IPS-18c (cell line): Measurements from ENCODE around the gene ZDHHC3.
"Not testable (repeated sequence)": the region's sequence is repeated elsewhere in the genome, so short reads cannot be mapped to it uniquely, and the experiment has no call there.

Experiments
- H3K4me3 ChIP-seq: 2 replicates; pipeline ENCODE4 v1.7.0; 2013; ENCODE audit warnings: low read depth, mild to moderate bottlenecking, low read length, moderate library complexity; ENCODE audit not compliant: insufficient read depth
- H3K9me3 ChIP-seq: one replicate; pipeline ENCODE4 v1.6.1; 2013; ENCODE audit warnings: mild to moderate bottlenecking, low read length, moderate library complexity; ENCODE audit not compliant: control insufficient read depth, insufficient read depth

ZDHHC3 gene

DNA sequence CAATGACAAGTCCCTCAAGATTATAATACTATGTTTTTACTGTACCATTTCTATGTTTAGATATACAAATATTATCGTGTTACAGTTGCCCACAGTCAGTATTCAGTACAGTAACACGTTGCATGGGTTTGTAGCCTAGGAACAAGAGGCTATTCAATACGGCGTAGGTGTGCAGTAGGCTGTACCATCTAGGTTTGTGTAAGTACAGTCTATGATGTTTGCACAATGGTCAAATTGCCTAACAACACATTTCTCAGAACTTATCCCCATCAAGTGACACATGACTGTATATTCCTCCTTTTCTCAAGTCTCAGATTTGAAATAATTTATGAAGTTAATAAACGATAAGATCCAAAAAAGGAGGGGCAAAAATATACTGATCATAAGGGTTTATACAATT is 21.7 kb downstream of the ZDHHC3 start:
- no peaks in the 10 kb centered on the region for H3K9me3 ChIP-seq
- H3K4me3 ChIP-seq, result no peak overlapping the region

DNA sequence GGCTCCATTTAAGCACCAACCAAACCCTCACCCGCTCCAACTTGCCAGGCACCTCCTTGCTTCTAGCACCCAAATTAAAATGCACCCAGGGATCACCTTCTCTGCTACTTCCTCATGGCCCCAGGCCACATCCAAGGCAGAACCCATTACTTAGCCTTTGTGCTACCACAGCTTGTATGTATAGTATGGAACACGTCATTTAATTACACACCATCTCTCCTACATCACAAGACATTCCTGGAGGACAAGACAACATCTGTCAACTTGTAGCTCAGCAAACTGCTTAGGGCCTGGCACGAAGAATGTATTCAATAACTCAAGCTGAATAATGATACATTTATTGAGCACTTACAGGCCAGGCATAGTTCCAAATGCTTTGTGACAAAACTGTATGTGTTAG is 23.3 kb downstream of the ZDHHC3 start:
- Histone ChIP-seq H3K9me3 (no peaks in the 10 kb centered on the region), H3K4me3 (no peak overlapping the region)

DNA sequence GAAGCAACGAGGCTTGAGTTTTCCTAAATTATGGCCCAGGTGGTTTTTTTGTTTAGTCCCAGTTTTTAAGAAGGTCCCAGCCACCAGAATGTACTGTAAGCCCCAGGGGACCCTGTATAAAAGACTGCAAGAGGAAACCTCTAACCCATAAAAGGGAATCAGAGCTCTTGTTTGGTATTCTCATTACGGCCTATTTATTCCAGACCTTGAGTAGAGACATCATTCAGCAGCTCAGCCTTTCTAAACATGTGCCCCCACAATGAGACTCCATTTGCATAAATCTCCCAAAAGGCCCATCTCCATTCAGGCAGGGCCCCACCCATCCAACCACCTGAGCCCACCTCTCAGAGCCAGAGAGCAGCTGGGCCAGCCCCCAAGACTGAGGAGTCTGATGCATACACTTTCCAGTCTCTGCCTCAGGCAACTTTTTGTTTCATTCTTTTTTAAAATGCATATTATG is 25.7 kb downstream of the ZDHHC3 start:
- Histone ChIP-seq H3K4me3 (no peak overlapping the region), H3K9me3 (no peaks in the 10 kb centered on the region)

DNA sequence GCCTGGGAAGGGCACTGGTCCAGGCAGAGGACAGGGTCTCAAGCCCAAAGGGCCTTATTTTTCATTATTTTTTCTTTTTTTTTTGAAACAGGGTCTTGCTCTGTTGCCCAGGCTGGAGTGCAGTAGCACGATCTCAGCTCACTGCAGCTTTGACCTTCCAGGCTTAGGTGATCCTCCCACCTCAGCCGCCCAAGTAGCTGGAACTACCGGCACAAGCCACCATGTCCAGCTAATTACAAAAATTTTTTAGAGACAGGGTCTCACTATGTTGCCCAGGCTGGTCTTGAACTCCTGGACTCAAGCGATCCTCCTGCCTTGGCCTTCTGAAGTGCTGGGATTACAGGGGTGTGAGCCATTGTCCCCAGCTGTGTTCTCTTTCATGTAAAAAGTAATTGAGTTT is 26.2 kb downstream of the ZDHHC3 start:
- not testable (repeated sequence) for H3K4me3 ChIP-seq, H3K9me3 ChIP-seq

DNA sequence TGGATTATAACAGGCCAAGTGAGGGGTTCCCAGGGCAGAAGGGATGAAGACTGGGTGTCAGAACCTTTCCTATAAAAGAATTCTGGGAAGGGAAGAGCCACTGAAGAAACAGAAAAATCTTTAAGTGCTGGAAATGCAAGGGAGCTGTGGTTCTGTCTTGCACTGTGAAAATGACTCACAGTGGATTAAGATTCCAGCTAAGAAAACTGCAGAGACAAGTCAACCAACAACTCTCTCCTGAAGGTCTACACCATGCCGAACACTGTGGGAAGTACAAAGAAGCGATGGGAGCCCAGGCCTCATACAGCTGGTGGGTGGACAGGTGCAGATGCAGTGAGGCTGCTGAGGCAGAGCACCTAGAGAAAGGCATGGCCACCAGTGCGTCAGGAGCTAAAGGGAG is 27.7 kb downstream of the ZDHHC3 start:
- no peaks in the 10 kb centered on the region for H3K9me3 ChIP-seq
- no peak overlapping the region for H3K4me3 ChIP-seq

DNA sequence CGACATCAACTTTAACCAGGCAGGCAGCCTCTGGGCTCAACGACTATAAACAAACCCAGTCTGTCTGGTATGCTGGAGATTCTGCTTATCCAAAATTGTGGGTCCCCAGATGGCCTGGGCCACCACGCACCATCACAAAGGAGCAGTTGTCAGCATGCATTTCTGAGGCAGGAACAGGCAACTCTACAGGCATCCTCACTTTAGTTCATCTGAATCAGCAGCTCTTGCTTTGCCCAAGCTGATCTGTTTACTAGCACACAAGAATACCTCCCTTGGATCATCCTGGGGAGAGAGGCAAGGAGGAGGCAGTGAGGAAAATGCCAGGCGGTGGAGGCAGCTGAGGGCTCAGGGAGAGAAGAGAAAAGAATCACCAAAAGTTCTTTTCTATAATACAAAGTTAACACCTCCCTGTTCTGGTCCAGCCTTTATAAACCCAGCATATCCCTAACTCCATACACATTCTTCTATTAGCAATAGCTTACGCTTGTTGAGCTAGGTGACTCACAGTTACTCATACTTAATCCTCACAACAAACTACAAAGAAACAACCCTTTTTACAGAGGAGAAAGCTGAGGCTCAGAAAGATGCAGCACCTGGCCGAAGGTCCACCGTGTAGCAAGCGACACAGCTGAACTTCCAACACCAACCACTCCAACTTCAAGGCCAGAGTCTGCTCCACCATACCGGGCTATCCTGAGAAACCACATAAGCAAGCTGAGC is 33.6 kb downstream of the ZDHHC3 start:
- no peaks in the 10 kb centered on the region for H3K9me3 ChIP-seq
- no peak overlapping the region for H3K4me3 ChIP-seq

DNA sequence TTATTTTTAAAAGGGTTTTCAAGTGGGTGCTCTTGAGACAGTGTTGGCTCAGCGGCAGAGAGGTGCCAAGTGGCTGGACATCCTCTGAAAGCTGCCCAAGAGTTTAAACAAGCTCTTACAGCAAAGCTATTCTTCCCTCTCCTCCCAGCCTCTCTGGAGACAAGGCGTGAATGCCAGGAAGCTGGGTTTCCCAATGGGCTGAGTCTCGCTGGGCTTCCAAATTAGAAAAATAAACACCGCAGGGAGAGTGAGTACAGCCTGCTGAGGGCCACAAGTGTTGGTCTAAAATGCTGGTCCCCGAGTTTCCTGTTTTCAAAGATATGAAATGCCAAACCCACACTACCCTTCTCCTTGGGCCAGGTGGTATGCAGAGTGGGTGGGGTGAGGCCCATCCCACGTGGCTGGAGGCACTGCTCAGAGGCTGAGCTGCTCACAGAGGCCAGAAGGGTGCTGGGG is 36.4 kb downstream of the ZDHHC3 start:
- H3K9me3 ChIP-seq, result no peaks in the 10 kb centered on the region
- no peak overlapping the region for H3K4me3 ChIP-seq

DNA sequence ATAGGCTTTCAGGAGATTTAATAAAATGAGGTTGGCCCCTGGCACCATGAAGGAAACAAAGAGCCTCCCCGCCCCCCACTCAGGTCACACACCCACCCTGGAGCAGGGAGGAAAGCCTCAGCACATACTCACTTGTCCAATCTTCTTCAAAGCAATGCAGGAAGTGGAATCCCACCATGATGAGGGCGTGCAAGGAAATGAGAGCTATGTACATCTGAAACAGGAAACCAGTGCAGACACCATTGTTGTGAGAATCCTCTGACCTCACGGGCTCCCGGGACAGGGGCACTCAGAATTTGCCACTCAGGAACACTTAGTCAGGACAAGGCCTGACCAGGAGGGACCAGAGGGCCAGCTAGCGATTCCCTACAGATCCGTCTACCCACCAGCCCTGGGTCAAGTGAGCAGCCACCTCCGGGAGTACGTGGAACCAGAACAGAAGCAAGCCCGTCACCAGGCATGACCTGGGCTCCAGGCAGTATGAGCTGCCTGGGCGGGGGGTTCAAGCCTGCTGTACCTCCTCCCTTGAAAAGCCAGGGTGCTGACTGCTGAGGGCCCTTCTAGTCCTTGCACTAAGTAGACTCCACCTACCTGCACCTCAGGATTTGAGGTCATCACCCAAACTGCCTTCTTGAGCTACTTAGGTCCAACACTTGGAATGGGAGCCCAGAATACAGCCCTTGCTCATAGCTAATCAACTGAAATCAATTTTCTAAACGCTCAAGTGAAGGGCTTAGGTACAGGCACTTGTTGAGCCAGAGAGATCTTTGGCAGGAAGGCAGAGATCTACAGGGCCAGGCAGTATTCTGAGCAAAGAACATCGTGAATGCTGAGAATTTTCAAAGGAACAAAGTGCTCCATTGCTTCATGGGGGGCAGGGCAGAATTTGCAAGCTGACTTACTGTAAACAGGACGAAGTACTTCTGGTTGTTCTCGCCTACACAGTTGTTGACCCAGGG is 42.7 kb downstream of the ZDHHC3 start:
- Histone ChIP-seq H3K4me3 (no peak overlapping the region), H3K9me3 (no peaks in the 10 kb centered on the region)

DNA sequence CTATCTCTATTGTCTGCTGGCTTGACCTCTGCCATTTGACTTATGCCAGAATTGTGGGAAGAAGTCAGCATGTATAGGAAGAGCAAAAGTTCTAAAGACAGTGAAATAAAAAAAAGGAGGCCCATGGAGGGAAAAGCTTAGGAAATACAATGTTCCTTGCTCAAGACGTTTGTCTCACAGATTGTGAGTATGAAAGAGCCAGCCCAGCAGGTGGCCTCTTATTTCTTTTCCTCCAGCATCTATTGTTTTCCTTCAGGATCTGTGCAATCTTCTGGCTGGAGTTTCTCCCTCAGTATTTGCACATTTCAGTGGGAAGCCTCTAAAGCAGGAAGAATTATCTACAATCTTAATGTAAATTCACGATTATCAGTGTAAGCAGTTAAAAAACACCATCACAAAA is 43.7 kb downstream of the ZDHHC3 start:
- Histone ChIP-seq H3K4me3 (no peak overlapping the region), H3K9me3 (no peaks in the 10 kb centered on the region)

DNA sequence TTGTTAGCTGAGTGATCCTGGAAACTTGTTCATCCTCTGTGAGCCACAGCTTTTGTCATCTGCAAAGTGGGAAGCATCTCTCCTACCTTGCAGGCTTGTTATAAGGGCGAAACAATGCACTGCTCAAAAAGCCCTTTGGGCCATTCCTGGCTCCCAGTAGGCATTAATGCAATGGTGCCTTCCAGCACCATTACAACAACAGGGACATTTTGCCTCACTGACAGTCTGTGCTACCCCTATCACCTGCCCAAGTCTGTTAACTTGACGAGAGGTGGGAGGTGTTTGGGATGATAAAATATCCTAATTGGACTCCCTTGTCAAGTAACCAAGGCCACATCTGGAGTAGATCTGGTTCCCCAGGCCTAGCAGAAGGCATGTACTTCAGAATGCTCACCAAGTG is 44.2 kb downstream of the ZDHHC3 start:
- Histone ChIP-seq H3K9me3 (no peaks in the 10 kb centered on the region), H3K4me3 (no peak overlapping the region)

DNA sequence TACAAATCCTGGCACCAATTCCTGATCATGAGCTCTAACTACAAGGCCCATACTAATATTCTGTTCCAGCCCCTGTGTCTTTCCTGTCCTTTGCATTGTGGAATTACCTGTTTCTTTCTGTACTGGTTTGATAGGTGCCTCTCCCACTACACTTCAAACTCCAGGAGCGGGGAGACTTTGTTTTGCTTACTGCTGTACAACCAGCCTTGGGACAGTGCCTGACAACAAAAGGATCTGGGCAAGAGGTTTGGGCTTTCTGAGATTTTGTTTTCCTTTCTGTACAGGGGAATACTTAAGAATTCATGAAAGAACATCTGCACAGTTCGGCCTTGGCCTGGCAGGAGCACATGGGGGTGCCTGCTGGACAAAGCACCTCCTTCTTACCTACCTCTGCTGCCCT is 45.1 kb downstream of the ZDHHC3 start:
- Histone ChIP-seq H3K4me3 (no peak overlapping the region), H3K9me3 (no peaks in the 10 kb centered on the region)

DNA sequence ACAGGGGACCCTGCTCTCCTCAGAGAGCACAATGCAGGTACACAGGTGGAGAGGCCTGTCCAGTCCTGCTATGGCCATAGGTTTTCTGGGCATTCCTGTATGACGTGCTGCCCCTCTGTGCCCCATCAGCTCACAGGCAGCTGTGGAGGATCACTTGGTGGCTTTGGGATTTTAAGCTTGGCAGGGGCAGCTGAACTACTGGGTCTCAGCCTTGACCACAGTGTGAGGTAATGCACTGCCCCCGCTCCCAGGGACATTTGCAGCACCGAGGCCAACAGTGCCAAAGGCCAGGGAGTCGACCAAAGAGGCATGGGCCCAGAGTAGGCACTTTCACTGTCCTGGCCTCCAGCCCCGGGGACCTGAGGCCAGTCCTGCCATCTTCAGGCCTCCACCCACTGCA is 46.2 kb downstream of the ZDHHC3 start:
- Histone ChIP-seq H3K9me3 (no peaks in the 10 kb centered on the region), H3K4me3 (no peak overlapping the region)

DNA sequence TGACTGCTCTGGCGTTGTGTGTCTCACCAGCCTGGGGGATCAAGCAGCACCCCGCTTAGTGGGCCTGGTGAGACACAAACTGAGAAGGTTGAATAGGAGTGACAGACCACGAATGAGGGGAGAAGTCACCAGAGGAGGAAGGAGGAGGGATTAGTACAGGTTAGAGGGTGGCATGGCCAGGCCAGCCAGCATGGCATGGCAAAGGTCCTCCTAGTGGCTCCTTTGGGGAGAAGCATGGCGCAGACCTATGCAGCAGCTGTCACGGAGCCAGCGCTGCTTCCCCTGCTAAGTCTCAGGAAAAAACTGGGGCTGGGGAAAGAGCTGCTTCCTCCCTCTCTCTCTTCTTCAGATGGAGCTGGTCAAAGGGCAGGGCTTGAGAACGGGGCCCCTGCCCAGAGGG is 48.6 kb downstream of the ZDHHC3 start:
- Histone ChIP-seq H3K9me3 (no peaks in the 10 kb centered on the region), H3K4me3 (no peak overlapping the region)

DNA sequence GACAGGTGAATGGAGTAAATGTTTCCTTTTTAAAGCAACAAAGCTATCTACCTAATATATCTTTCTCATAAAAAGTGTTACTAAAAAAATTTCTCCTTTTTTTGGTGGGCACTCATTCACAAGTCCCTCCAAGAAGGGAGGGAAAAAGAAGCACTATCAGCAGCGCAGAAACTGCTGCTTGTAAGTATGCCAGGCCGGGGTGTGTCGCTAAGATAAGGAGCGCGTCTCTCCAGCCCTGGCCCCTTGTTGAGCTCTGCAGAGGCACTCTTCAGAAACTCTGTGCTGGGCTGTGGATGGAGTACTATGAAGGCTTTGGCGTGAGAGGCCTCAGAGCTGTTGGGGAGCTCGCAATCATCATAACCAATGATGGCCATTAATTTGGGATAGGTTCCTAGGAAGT is 49.1 kb downstream of the ZDHHC3 start:
- H3K9me3 ChIP-seq, result no peaks in the 10 kb centered on the region
- no peak overlapping the region for H3K4me3 ChIP-seq

DNA sequence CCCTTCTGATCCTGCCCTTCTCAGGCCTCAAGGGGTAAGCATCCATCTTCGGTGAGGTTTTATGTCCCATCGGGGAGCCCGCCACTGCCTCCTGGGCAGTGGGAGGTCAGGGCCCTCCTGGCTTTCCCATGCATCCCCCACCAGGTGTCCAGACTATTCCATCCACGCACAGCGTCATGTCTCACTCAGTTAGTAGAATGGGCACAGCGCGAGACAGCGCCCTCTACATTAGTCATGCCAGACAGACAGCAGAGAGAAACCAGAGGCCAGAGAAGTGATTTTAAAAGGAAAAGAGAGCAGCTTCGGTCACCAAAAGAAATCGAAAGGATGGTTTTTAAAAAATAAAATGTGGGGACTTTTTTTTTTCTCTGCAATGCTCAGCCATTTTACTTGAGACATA is 49.8 kb downstream of the ZDHHC3 start:
- Histone ChIP-seq H3K4me3 (no peak overlapping the region), H3K9me3 (no peaks in the 10 kb centered on the region)

DNA sequence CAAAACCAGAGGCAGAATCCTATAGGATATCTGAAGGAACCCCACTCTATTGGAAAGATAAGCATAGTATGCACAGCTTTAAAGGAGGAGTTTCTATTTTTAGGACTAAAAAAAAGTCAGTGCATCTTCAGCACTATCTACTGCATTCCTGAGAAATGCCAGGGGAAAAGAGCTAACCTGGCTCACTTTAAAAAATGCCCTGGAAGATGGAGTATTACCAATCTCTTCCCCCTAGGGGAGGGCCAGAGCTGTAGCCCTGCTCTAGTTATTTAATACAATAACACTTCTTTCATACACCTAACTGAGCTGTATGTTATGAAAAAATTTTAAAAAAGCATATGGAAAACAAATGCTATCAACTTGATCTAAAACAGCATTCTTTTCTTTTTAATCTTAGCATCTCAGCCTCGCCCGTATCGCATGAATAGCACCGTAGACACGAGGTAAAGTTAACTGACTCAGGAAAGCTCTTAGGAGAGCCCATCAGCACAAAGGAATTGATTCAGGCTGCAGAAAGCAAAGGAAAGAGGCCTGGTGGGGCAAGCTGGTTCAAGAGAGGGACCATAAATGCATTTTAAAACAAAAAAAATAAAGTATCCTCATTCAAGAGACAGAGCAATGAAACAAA is 51.4 kb downstream of the ZDHHC3 start:
- no peak overlapping the region for H3K4me3 ChIP-seq
- no peaks in the 10 kb centered on the region for H3K9me3 ChIP-seq

DNA sequence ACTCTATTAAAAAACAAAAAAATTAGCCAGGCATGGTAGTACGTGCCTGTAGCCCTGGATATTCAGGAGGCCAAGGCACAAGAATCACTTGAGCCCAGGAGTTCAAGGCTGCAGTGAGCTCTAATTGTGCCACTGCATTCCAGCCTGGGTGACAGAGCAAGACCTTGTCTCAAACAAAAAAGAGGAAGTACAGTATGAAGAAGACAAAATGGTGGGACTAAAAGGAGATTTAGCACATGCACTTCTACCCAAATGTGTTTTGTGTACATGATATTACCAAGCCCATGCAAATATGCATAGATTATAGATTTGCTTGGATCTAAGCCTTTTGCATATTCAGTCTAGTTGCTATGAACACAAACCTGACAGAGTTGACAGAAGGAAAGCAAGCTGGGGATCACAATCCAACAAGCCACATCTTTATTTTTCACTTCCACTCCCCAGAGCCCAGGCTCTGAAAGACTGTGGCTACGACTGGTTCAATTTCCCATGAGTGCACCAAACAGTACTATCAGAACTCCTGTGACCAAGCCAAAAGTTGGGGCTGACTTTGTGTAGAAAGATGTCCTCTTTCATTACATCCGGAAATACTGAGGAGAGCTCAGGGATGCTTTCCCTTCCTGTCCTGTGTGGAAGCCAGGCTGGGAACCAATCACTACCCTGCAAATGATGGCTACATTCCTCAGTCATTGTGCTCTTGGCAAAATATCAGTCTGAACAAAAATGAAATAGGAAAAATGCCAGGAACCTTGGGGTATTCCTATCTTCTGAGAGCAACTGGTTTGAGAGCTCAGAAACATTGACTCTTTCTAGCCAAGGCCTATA is 52.1 kb downstream of the ZDHHC3 start:
- H3K9me3 ChIP-seq, result no peaks in the 10 kb centered on the region

More for the DNA sequence above, 52.1 kb downstream of the ZDHHC3 start:
- H3K4me3 ChIP-seq, result no peak overlapping the region
